HepG2 (cell line): ENCODE measurements around the gene DENND1C. TPM values are rescaled to one million over a fixed set of nuclear protein-coding genes. Genes with fewer than 3 reads are reported as not detected.

Source experiments
- CEBPG ChIP-seq: IDR thresholded peaks from 2 replicates; pipeline ENCODE4 v1.6.1; 2016
- GATAD2A ChIP-seq: IDR thresholded peaks from 2 replicates; pipeline ENCODE4 v1.6.1; 2016
- HINFP ChIP-seq: sonication (generic); formaldehyde crosslinking; IDR thresholded peaks from 2 replicates; pipeline ENCODE4 v1.4.0; 2020; ENCODE audit warnings: low read depth, mild to moderate bottlenecking, missing genetic modification reagents
- HOXA7 ChIP-seq: sonication (generic); formaldehyde crosslinking; IDR thresholded peaks from 2 replicates; pipeline ENCODE4 v1.8.1; 2022; ENCODE audit warnings: mild to moderate bottlenecking, missing genetic modification reagents, moderate library complexity
- JUN ChIP-seq: sonication (generic); formaldehyde crosslinking; IDR thresholded peaks from 2 replicates; pipeline ENCODE4 v1.4.0; 2020; ENCODE audit warnings: mild to moderate bottlenecking, missing genetic modification reagents
- KMT2A ChIP-seq: sonication (generic); formaldehyde crosslinking; IDR thresholded peaks from 2 replicates; pipeline ENCODE4 v1.4.0; 2020; ENCODE audit warnings: missing genetic modification reagents
- RBM39 ChIP-seq: fragments of 200-400 bp; formaldehyde crosslinking; IDR thresholded peaks from one replicate; pipeline ENCODE4 v1.6.1; 2018; ENCODE audit warnings: antibody characterized with exemption, mild to moderate bottlenecking, low read depth, low read length; ENCODE audit not compliant: poor library complexity, severe bottlenecking
- SMAD3 ChIP-seq: sonication (generic); formaldehyde crosslinking; IDR thresholded peaks from 2 replicates; pipeline ENCODE4 v1.4.0; 2020; ENCODE audit warnings: missing genetic modification reagents
- THAP11 ChIP-seq: IDR thresholded peaks from 2 replicates; pipeline ENCODE4 v1.6.1; 2016; ENCODE audit warnings: missing biosample characterization, missing genetic modification reagents
- U2AF2 ChIP-seq: fragments of 200-400 bp; formaldehyde crosslinking; IDR thresholded peaks from 2 replicates; pipeline ENCODE4 v1.6.1; 2017; ENCODE audit warnings: low read depth, mild to moderate bottlenecking, low read length
- ZFP36L2 ChIP-seq: sonication (generic); formaldehyde crosslinking; IDR thresholded peaks from 2 replicates; pipeline ENCODE4 v1.4.0; 2020; ENCODE audit warnings: missing genetic modification reagents
- ZFP90 ChIP-seq: sonication (generic); formaldehyde crosslinking; IDR thresholded peaks from 2 replicates; pipeline ENCODE4 v1.8.0; 2022; ENCODE audit warnings: missing genetic modification reagents, mild to moderate bottlenecking, inconsistent platforms, borderline replicate concordance
- ZNF18 ChIP-seq: sonication (generic); formaldehyde crosslinking; IDR thresholded peaks from 2 replicates; pipeline ENCODE4 v1.8.0; 2022; ENCODE audit warnings: mild to moderate bottlenecking, missing genetic modification reagents; ENCODE audit not compliant: insufficient replicate concordance
- ZNF280B ChIP-seq: sonication (generic); formaldehyde crosslinking; IDR thresholded peaks from 2 replicates; pipeline ENCODE4 v1.5.0; 2020; ENCODE audit warnings: missing genetic modification reagents, mild to moderate bottlenecking, borderline replicate concordance
- ZNF567 ChIP-seq: sonication (generic); formaldehyde crosslinking; IDR thresholded peaks from 2 replicates; pipeline ENCODE4 v1.8.1; 2023; ENCODE audit warnings: mild to moderate bottlenecking, missing genetic modification reagents, borderline replicate concordance
- ZNF577 ChIP-seq: sonication (generic); formaldehyde crosslinking; IDR thresholded peaks from 2 replicates; pipeline ENCODE4 v1.4.0; 2020; ENCODE audit warnings: mild to moderate bottlenecking, low read depth, missing genetic modification reagents, borderline replicate concordance
- ZNF580 ChIP-seq: IDR thresholded peaks from 2 replicates; pipeline ENCODE4 v1.6.1; 2016; ENCODE audit warnings: low read depth, borderline replicate concordance
- ZNF768 ChIP-seq: sonication (generic); formaldehyde crosslinking; IDR thresholded peaks from 2 replicates; pipeline ENCODE4 v1.4.0; 2020; ENCODE audit warnings: missing genetic modification reagents
- polyA plus RNA-seq, 8 experiments: library from polyadenylated mRNA; depleted of rRNA in 3 of 8; stranded (reverse) in 7 of 8; unstranded in 1 of 8; fragments of >200 nt; fragmentation: Illumina TruSeq in 4 of 8; extraction: Trizol in 4 of 8; gene quantifications; 2 replicates each; pipeline versions ENCODE4 v1.2.1 to v1.2.3, GENCODE V29; 2011 to 2016; ENCODE audit warnings: low read depth in 4 of 8, missing spikeins in 1 of 8, mixed read lengths in 1 of 8; ENCODE audit not compliant: insufficient read depth in 1 of 8
- total RNA-seq, 5 experiments: library from RNA; depleted of rRNA; stranded (reverse); fragments of >200 nt; fragmentation: Illumina TruSeq; extraction: Trizol; gene quantifications; 2 replicates each; pipeline ENCODE4 v1.2.3, GENCODE V29; 2016; ENCODE audit warnings: low read depth in 1 of 5
- TF ChIP-seq, protein P1 (sequence below): sonication (generic); formaldehyde crosslinking; IDR thresholded peaks from 2 replicates; pipeline ENCODE4 v1.4.0; 2020; ENCODE audit warnings: missing genetic modification reagents
- TF ChIP-seq, protein P2 (sequence below): sonication (generic); IDR thresholded peaks from 2 replicates; pipeline ENCODE4 v1.6.1; 2016; ENCODE audit warnings: low read depth, borderline replicate concordance
- TF ChIP-seq, protein P3 (sequence below): sonication (generic); formaldehyde crosslinking; IDR thresholded peaks from 2 replicates; pipeline ENCODE4 v1.5.0; 2020; ENCODE audit warnings: missing genetic modification reagents

DENND1C gene
- total and polyA plus RNA-seq, 2 of the 13 experiments (the other 11 are each of a cell fraction or from before 2014, with no cell fraction given): 0.04 to 0.73 TPM

GRCh38 chr19:6460099-6460884 is 21.3 kb downstream of the DENND1C start (continued):
- no peak for TF ChIP-seq ZNF280B (CRISPR knock-in tag)
- peak; percentile 63 for TF ChIP-seq KMT2A (CRISPR knock-in tag)
- TF ChIP-seq JUN (CRISPR knock-in tag): 0 out of 2 replicates have a peak, but pooled peaks have one; percentile 34
- no peak for TF ChIP-seq SMAD3
- no peak for TF ChIP-seq ZNF18
- TF ChIP-seq GATAD2A (CRISPR knock-in tag): peak; percentile 33; the same call in 1 of the 2 replicates
- TF ChIP-seq THAP11 (CRISPR knock-in tag): peak; percentile 74
- TF ChIP-seq, protein P1, sequence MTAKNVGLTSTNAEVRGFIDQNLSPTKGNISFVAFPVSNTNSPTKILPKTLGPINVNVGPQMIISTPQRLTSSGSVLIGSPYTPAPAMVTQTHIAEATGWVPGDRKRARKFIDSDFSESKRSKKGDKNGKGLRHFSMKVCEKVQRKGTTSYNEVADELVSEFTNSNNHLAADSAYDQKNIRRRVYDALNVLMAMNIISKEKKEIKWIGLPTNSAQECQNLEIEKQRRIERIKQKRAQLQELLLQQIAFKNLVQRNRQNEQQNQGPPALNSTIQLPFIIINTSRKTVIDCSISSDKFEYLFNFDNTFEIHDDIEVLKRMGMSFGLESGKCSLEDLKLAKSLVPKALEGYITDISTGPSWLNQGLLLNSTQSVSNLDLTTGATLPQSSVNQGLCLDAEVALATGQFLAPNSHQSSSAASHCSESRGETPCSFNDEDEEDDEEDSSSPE (CRISPR knock-in tag): peak; percentile 61; the same call in 1 of the 2 replicates
- peak; percentile 10; the same call in 1 of the 2 replicates for TF ChIP-seq ZNF768 (CRISPR knock-in tag)
- TF ChIP-seq HINFP (CRISPR knock-in tag): 0 out of 2 replicates have a peak, but pooled peaks have one; percentile 62
- TF ChIP-seq HOXA7 (CRISPR knock-in tag): no peak
- TF ChIP-seq, protein P2, sequence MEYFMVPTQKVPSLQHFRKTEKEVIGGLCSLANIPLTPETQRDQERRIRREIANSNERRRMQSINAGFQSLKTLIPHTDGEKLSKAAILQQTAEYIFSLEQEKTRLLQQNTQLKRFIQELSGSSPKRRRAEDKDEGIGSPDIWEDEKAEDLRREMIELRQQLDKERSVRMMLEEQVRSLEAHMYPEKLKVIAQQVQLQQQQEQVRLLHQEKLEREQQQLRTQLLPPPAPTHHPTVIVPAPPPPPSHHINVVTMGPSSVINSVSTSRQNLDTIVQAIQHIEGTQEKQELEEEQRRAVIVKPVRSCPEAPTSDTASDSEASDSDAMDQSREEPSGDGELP: no peak
- TF ChIP-seq U2AF2: no peak
- TF ChIP-seq, protein P3, sequence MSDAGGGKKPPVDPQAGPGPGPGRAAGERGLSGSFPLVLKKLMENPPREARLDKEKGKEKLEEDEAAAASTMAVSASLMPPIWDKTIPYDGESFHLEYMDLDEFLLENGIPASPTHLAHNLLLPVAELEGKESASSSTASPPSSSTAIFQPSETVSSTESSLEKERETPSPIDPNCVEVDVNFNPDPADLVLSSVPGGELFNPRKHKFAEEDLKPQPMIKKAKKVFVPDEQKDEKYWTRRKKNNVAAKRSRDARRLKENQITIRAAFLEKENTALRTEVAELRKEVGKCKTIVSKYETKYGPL (CRISPR knock-in tag): 0 out of 2 replicates have a peak, but pooled peaks have one; percentile 25
- TF ChIP-seq ZFP36L2: no peak
- TF ChIP-seq ZFP90 (CRISPR knock-in tag): peak; percentile 84; the same call in 1 of the 2 replicates
- no peak for TF ChIP-seq ZNF567 (CRISPR knock-in tag)
- no peak for TF ChIP-seq ZNF577 (CRISPR knock-in tag)
- no peak for TF ChIP-seq CEBPG (CRISPR knock-in tag)
- TF ChIP-seq RBM39: peak; percentile 90
- peak; percentile 58; the same call in 1 of the 2 replicates for TF ChIP-seq ZNF580
